Hepatocyte (in vitro differentiated cells): ENCODE measurements around the gene BACH2.

ENCODE experiments used
- EZH2phosphoT487 ChIP-seq: fragments of 200-600 bp; sonication (generic); IDR thresholded peaks from one replicate; pipeline ENCODE4 v1.6.1; 2018; ENCODE audit warnings: antibody characterized with exemption, mild to moderate bottlenecking, low read depth, moderate library complexity; ENCODE audit not compliant: unreplicated experiment, severe bottlenecking
- TF ChIP-seq, protein P1 (sequence below): fragments of 200-600 bp; sonication (generic); IDR thresholded peaks from 2 replicates; pipeline ENCODE4 v1.5.1; 2016; ENCODE audit warnings: antibody characterized with exemption, mild to moderate bottlenecking; ENCODE audit not compliant: poor library complexity

DNA sequence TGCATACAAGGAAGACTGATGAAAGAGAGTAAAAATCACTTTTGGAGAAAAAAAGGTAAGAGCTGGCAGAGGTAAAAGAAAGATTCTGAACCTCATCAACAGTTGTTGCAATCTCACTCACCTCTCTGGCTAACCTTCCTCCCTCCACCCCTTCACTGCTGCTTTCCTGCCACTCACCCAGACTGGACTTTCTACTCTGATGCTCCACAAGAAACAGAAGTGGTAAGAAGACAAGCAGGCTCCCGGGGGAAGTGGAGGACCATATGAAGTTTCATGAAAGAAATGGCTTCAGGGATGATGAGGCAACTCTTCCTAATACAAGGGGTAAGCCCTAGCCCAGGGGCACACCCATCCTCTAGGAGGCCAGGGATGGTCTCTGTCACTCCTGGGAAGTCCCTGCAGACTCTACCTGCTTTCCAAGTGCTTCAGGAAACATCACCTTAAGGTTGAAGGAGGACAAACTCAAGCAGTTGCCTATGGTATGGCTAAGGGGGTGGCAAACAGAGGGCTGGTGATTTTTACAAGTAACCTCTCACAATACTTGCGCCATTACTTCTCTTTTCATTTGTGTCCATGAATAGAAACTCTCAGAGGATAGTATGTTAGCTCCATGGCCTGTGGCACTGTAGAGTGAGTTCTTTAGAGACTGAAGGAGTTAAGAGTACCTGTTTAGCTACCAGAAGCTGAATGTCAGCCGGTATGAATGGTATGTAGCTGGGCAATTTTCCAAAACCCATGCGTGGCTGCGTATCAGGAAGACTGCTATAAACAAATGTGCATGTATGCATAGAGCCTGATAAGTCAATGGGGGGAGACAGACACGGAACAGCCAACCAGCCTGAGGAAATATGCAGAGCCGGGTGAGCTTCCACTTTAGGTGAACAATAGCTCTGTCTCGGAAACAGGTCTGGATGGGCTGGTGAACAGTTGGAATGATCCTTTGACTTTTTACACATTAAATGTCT is 112.0 kb downstream of the BACH2 start:
- TF ChIP-seq, protein P1, sequence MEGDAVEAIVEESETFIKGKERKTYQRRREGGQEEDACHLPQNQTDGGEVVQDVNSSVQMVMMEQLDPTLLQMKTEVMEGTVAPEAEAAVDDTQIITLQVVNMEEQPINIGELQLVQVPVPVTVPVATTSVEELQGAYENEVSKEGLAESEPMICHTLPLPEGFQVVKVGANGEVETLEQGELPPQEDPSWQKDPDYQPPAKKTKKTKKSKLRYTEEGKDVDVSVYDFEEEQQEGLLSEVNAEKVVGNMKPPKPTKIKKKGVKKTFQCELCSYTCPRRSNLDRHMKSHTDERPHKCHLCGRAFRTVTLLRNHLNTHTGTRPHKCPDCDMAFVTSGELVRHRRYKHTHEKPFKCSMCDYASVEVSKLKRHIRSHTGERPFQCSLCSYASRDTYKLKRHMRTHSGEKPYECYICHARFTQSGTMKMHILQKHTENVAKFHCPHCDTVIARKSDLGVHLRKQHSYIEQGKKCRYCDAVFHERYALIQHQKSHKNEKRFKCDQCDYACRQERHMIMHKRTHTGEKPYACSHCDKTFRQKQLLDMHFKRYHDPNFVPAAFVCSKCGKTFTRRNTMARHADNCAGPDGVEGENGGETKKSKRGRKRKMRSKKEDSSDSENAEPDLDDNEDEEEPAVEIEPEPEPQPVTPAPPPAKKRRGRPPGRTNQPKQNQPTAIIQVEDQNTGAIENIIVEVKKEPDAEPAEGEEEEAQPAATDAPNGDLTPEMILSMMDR: no peak
- no peak for TF ChIP-seq EZH2phosphoT487
